Calu3 (cell line): ENCODE results near the gene GRIK2. TPM values are rescaled to one million over a fixed set of nuclear protein-coding genes. Genes with fewer than 3 reads are reported as not detected.

Experiments
- BruUV-seq: library from RNA; stranded (reverse); fragments of 400-500 nt; replicated peaks from 2 replicates; lab custom pipeline; 2021; lab: Mats Ljungman, UMichigan
- CTCF ChIA-PET: fragments of 300-600 bp; sonication (Branson Sonifier 250); formaldehyde crosslinking; loops from one replicate; lab custom pipeline; 2022; ENCODE audit warnings: antibody characterized with exemption; lab: Charles Lee
- DNase-seq: peaks from one replicate; pipeline ENCODE4 v3.0.0; 2022
- H3K27ac Mint-ChIP-seq: one replicate; pipeline ENCODE4 v1.8.0; 2022; ENCODE audit warnings: mixed read lengths; ENCODE audit not compliant: unreplicated experiment
- H3K27me3 Mint-ChIP-seq: one replicate; pipeline ENCODE4 v1.8.0; 2022; ENCODE audit warnings: mixed read lengths; ENCODE audit not compliant: unreplicated experiment
- H3K36me3 Mint-ChIP-seq: one replicate; pipeline ENCODE4 v1.8.0; 2022; ENCODE audit warnings: mild to moderate bottlenecking, moderate library complexity, mixed read lengths; ENCODE audit not compliant: insufficient read depth, unreplicated experiment
- H3K4me1 Mint-ChIP-seq: one replicate; pipeline ENCODE4 v1.8.0; 2022; ENCODE audit warnings: mild to moderate bottlenecking, low read depth, mixed read lengths; ENCODE audit not compliant: unreplicated experiment
- H3K4me3 Mint-ChIP-seq: one replicate; pipeline ENCODE4 v1.8.0; 2022; ENCODE audit warnings: mild to moderate bottlenecking, low read depth, moderate library complexity, mixed read lengths; ENCODE audit not compliant: unreplicated experiment
- H3K9me3 Mint-ChIP-seq: one replicate; pipeline ENCODE4 v1.8.0; 2022; ENCODE audit warnings: low read depth, mixed read lengths; ENCODE audit not compliant: unreplicated experiment
- CTCF ChIP-seq: fragments of 200-600 bp; IDR thresholded peaks from one replicate; pipeline ENCODE4 v1.8.0; 2022; ENCODE audit warnings: antibody characterized with exemption; ENCODE audit not compliant: unreplicated experiment
- intact Hi-C: fragments of 100-400 bp; cut with micrococcal nuclease; formaldehyde crosslinking; loops from one replicate; pipeline ENCODE4 v1.10.0; 2022; ENCODE audit not compliant: unreplicated experiment
- total RNA-seq: library from RNA; stranded (reverse); gene quantifications from 2 replicates; pipeline ENCODE4 v1.2.3, GENCODE V29; 2022

The GRIK2 gene
- total RNA-seq, 1 experiment from 2014 or later: 3.3 TPM

- no peak overlapping the region for H3K4me3 Mint-ChIP-seq
- no peak for TF ChIP-seq CTCF
- H3K4me1 Mint-ChIP-seq: peaks cover 8% of the 10 kb centered on the region
- DNase-seq: no peak
- intact Hi-C loops: no loop called here
- no TSS peak for BruUV-seq
- no peaks in the 10 kb centered on the region for H3K27me3 Mint-ChIP-seq
- H3K27ac Mint-ChIP-seq: no peak overlapping the region
- CTCF ChIA-PET: interaction anchor here (1.0 kb wide), 1 partner anchor 579 kb away, joined by 3 read pairs; no protein-coding TSS in a partner anchor
- no peaks in the 10 kb centered on the region for H3K36me3 Mint-ChIP-seq
- no peaks in the 10 kb centered on the region for H3K9me3 Mint-ChIP-seq
These were observed 326.0 kb downstream of the GRIK2 start for GRCh38 chr6:101719521-101719920.

- Mint-ChIP-seq H3K4me1 (peaks cover 8% of the 10 kb centered on the region), H3K27me3 (no peaks in the 10 kb centered on the region), H3K27ac (no peak overlapping the region), H3K9me3 (no peaks in the 10 kb centered on the region), H3K36me3 (no peaks in the 10 kb centered on the region), H3K4me3 (no peak overlapping the region)
- intact Hi-C loops: no loop called here
- no peak for DNase-seq
- no peak for TF ChIP-seq CTCF
- no TSS peak for BruUV-seq
- CTCF ChIA-PET: no interaction called here
These were observed 329.0 kb downstream of the GRIK2 start for GRCh38 chr6:101722471-101722870.

GRCh38 chr6:101722991-101723579 lies 329.6 kb downstream of the GRIK2 start:
- Mint-ChIP-seq H3K4me3 (no peak overlapping the region), H3K9me3 (no peaks in the 10 kb centered on the region), H3K4me1 (peaks cover 8% of the 10 kb centered on the region), H3K27ac (no peak overlapping the region), H3K27me3 (no peaks in the 10 kb centered on the region), H3K36me3 (no peaks in the 10 kb centered on the region)
- CTCF ChIA-PET: no interaction called here
- BruUV-seq: no TSS peak
- no peak for DNase-seq
- no peak for TF ChIP-seq CTCF
- intact Hi-C loops: no loop called here

GRCh38 chr6:101728388-101728787 lies 334.9 kb downstream of the GRIK2 start:
- intact Hi-C loops: no loop called here
- Mint-ChIP-seq H3K36me3 (no peaks in the 10 kb centered on the region), H3K27me3 (no peaks in the 10 kb centered on the region), H3K4me1 (no peaks in the 10 kb centered on the region), H3K27ac (no peak overlapping the region), H3K4me3 (no peak overlapping the region), H3K9me3 (no peaks in the 10 kb centered on the region)
- CTCF ChIA-PET: no interaction called here
- no TSS peak for BruUV-seq
- DNase-seq: no peak
- TF ChIP-seq CTCF: no peak
